WI38 (cell line): Measurements from ENCODE around the gene ADAMTS9.
"Not testable (repeated sequence)": the region's sequence is repeated elsewhere in the genome, so short reads cannot be mapped to it uniquely, and the experiment has no call there.

Experiments used
- H3K4me3 ChIP-seq: 2 replicates; pipeline ENCODE4 v1.5.1; 2011; ENCODE audit warnings: low read depth, mild to moderate bottlenecking, control low read depth, low read length
- CTCF ChIP-seq: IDR thresholded peaks from 2 replicates; pipeline ENCODE4 v1.5.1; 2012; ENCODE audit warnings: low read depth, mild to moderate bottlenecking, control low read depth, low read length

ADAMTS9 gene

DNA sequence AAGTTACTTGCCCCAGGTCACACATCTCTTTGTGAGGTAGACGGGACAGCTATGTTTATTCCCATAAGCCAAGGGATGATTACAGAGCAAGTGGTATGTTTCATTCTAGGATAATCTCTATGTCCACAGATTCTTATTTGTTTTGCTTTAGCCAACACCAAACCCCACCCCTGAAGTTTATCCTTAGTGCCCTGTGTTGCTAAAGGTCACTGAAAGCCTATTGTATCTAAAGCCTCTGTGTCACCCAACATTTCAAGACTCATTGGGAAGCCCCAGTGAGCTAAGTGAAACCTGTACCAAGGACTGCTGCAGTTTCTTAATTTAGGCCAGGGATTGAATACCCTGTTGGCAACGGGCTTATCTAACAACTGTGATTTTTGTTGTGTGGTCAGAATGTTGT is 135.6 kb downstream of the ADAMTS9 start:
- H3K4me3 ChIP-seq, result no peak overlapping the region

DNA sequence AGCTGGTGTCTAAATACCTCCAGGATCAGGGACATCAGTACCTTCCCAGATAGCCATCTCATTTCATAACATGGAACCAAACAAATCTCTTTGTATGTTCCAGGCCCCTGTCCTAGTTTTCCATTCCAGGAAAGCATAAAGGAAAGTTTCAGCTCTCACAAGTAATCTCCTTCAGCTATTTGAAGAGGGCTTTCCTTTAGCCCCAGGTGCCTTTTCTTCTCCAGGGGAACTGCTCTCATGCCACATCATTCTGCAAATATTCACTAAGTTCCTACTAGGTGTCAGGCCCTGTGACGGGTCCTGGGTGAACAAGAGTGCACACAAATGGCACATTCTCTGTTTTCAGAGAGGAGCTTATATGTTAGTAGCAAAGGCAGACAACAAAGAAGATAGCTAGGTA is 136.1 kb downstream of the ADAMTS9 start:
- TF ChIP-seq CTCF, result no peak
- no peak overlapping the region for H3K4me3 ChIP-seq

More for the DNA sequence above, 135.6 kb downstream of the ADAMTS9 start:
- no peak for TF ChIP-seq CTCF

DNA sequence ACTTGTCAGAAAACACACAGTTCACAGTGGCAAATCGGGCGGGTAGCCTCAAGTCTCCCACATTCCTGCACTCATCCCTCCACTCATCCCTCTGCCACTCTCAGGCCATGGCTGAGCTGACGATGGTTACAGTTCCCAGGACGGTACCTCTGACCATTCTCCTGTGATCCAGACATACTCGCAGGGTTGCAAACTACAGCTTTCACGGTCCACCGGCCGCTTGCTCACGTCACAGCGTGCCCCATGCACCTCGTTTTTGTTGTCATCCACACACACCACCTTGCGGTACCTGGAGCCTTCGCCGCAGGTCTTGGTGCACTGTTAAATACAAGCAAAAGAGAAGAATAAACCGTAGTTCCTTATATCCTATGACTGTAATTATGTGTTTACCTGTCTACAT is 137.1 kb downstream of the ADAMTS9 start:
- H3K4me3 ChIP-seq, result no peak overlapping the region
- TF ChIP-seq CTCF, result no peak

GRCh38 chr3:64549869-64550268 is 137.9 kb downstream of the ADAMTS9 start:
- H3K4me3 ChIP-seq, result no peak overlapping the region
- TF ChIP-seq CTCF, result no peak

- no peak for TF ChIP-seq CTCF
These were observed 139.5 kb downstream of the ADAMTS9 start for GRCh38 chr3:64548200-64548889.

DNA sequence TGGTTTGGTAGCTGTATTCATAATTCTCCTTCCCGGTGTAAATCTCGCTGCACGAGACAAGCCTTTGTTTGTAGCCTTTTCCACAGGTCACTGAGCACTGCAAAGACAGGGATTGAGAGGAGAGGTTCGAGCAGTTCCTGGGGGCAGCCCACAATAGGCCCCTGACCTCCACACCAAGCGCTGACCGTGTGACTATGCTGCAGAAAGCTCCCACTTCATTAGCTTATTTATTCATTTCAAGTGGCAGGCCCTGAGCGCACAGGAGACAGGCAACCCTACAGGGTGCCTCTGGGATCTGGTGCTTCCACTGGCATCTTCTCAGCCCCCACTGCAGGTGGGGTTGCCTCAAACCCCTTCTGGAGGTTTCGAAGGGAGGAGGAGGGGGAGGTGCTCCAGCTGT is 140.9 kb downstream of the ADAMTS9 start:
- no peak for TF ChIP-seq CTCF
- H3K4me3 ChIP-seq, result no peak overlapping the region

More at GRCh38 chr3:64548200-64548889, 139.5 kb downstream of the ADAMTS9 start:
- no peak overlapping the region for H3K4me3 ChIP-seq

DNA sequence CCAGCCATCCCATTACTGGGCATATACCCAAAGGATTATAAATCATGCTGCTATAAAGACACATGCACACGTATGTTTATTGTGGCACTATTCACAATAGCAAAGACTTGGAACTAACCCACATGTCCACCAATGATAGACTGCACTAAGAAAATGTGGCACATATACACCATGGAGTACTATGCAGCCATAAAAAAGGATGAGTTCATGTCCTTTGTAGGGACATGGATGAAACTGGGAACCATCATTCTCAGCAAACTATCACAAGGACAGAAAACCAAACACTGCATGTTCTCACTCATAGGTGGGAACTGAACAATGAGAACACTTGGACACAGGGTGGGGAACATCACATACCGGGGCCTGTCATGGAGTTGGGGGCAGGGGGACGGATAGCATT is 142.6 kb downstream of the ADAMTS9 start:
- not testable (repeated sequence) for H3K4me3 ChIP-seq

DNA sequence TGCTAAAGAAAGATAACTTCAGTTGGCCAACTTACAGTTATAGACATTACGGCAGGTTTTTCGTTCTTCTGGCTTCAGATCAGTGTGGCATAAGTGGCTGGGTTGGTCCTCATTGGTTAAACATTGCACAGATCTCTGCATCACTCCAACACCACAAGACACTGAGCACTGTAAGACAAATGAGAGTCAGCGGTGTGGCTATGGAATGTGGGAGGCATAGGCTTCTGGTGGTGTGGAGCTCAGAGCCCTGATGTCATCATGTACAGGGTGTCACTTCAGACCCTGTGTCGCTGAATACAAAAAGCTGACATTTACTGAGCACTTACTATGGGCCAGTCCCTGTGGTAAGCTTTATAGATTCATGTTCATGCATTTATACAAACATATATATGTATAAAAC is 146.0 kb downstream of the ADAMTS9 start:
- TF ChIP-seq CTCF, result no peak
- H3K4me3 ChIP-seq, result no peak overlapping the region
